Esophagus squamous epithelium (tissue), 5 donors: Measurements from ENCODE around the gene ARHGAP45. TPM values are rescaled to one million over a fixed set of nuclear protein-coding genes. Genes with fewer than 3 reads are reported as not detected.
"Not testable (repeated sequence)": the region's sequence is repeated elsewhere in the genome, so short reads cannot be mapped to it uniquely, and the experiment has no call there.

Experiments
- DNase-seq: peaks from one replicate; lab custom pipeline; 2025; lab: John Stamatoyannopoulos, UW
- H3K27ac ChIP-seq, 4 donors: fragments of 200-600 bp; sonication (generic); one replicate each; pipeline ENCODE4 v1.5.1; 2016 to 2019; ENCODE audit warnings: mild to moderate bottlenecking in 1 of 4
- H3K27me3 ChIP-seq, 4 donors: fragments of 200-600 bp; sonication (generic); 1 replicate in 3 of 4; 2 replicates in 1 of 4; pipeline versions ENCODE4 v1.5.1 to v1.6.0; 2017 to 2021; ENCODE audit warnings: antibody characterized with exemption in 1 of 4
- H3K36me3 ChIP-seq, 3 donors: fragments of 200-600 bp; sonication (generic); one replicate each; pipeline ENCODE4 v1.5.1; 2016 to 2019
- H3K4me1 ChIP-seq, 3 donors: fragments of 200-600 bp; sonication (generic); one replicate each; pipeline ENCODE4 v1.5.1; 2017 to 2019
- H3K4me3 ChIP-seq, 4 donors: fragments of 200-600 bp; sonication (generic); 1 replicate in 3 of 4; 2 replicates in 1 of 4; pipeline ENCODE4 v1.5.1; 2016 to 2019; ENCODE audit warnings: mild to moderate bottlenecking in 2 of 4, moderate library complexity in 1 of 4
- H3K9me3 ChIP-seq, 3 donors: fragments of 200-600 bp; sonication (generic); one replicate each; pipeline ENCODE4 v1.5.1; 2016 to 2019
- CTCF ChIP-seq, 6 experiments: fragments of 450-650 bp in 4 of 6; fragments of 200-600 bp in 2 of 6; sonication (generic) in 2 of 6; IDR thresholded peaks; one replicate each; pipeline ENCODE4 v1.5.1; 2016 to 2019; ENCODE audit warnings: antibody characterized with exemption in 6 of 6, mild to moderate bottlenecking in 4 of 6, moderate library complexity in 4 of 6
- POLR2A ChIP-seq, 4 donors: fragments of 450-650 bp; IDR thresholded peaks; one replicate each; pipeline ENCODE4 v1.6.1; 2017; ENCODE audit warnings: antibody characterized with exemption in 4 of 4, mild to moderate bottlenecking in 4 of 4, moderate library complexity in 3 of 4
- WGBS, 2 donors: methylation state at CpG; one replicate each; pipeline ENCODE4 v1.1.5; 2018; 5-methylcytosine and 5-hydroxymethylcytosine counted together
- intact Hi-C: fragments of 100-400 bp; cut with DNase I; formaldehyde crosslinking; loops from one replicate; pipeline ENCODE4 v1.15.0; 2022
- total RNA-seq, 4 donors: library from RNA; depleted of rRNA; stranded (reverse); fragments of >200 nt; gene quantifications; one replicate each; pipeline ENCODE4 v1.1.0, GENCODE V29; 2016
- donor health status: DM: yes; HTN: yes; CAD: no.

Gene ARHGAP45
- total RNA-seq, 4 donors from 2014 or later, result 8.2 to 39.3 (median 12.5) TPM

- TF ChIP-seq CTCF (IDR thresholded peaks at IDR 0.05) (no peak), POLR2A (IDR thresholded peaks at IDR 0.05) (no peak)
- peaks cover 55 to 76% (median 66%) of the 10 kb centered on the region in 3 donors for H3K4me1 ChIP-seq
- intact Hi-C loops, result no loop called here
- no peaks in the 10 kb centered on the region for H3K9me3 ChIP-seq
- peak overlapping the region; percentile 52 to 97 (median 94) for H3K27ac ChIP-seq
- no peaks in the 10 kb centered on the region for H3K27me3 ChIP-seq
- no peak for DNase-seq
- no CpG with 5 or more reads among the region's 18 CpGs for WGBS, 2 donors
- peaks cover 0 to 8% (median 0%) of the 10 kb centered on the region in 3 donors for H3K36me3 ChIP-seq
- H3K4me3 ChIP-seq, result peak overlapping the region; percentile 86 to 95 (median 94)
Measured at GRCh38 chr19:1019616-1019961, 47.4 kb upstream of the ARHGAP45 start.

- no peaks in the 10 kb centered on the region for H3K9me3 ChIP-seq
- H3K4me1 ChIP-seq, result peaks cover 49 to 70% (median 60%) of the 10 kb centered on the region in 3 donors
- intact Hi-C loops, result loop anchor here (5.0 kb wide), 1 partner anchor 82 kb away; the partner anchor contains the start of gene GPX4
- no peaks in the 10 kb centered on the region for H3K27me3 ChIP-seq
- DNase-seq, result no peak
- peak overlapping the region; percentile 86 to 95 (median 94) for H3K4me3 ChIP-seq
- peaks cover 0 to 2% (median 0%) of the 10 kb centered on the region in 3 donors for H3K36me3 ChIP-seq
- 0 to 1% methylated on average over 5 to 15 of the region's 60 CpGs for WGBS, 2 donors
- H3K27ac ChIP-seq, result peak overlapping the region; percentile 91 to 97 (median 96)
- TF ChIP-seq POLR2A (IDR thresholded peaks at IDR 0.05) (no peak), CTCF (IDR thresholded peaks at IDR 0.05) (no peak)
Measured at GRCh38 chr19:1019980-1020867, 46.7 kb upstream of the ARHGAP45 start.

- Histone ChIP-seq H3K4me3 (peak within 1 kb of the TSS; percentile 86 to 95 (median 94)), H3K27me3 (no peaks in the 10 kb centered on the region), H3K9me3 (no peaks in the 10 kb centered on the region), H3K36me3 (no peaks in the 10 kb centered on the region), H3K4me1 (peaks cover 42 to 69% (median 57%) of the 10 kb centered on the region in 3 donors), H3K27ac (peak within 1 kb of the TSS; percentile 91 to 97 (median 96))
- intact Hi-C loops, result loop anchor here (5.0 kb wide), 1 partner anchor 81 kb away; the partner anchor contains the start of gene GPX4
- WGBS, 2 donors, result 0 to 2% methylated on average over 5 to 13 of the region's 68 CpGs
- TF ChIP-seq POLR2A (IDR thresholded peaks at IDR 0.05) (peak in 3 of 4 donors; percentile 67 to 85 (median 77)), CTCF (IDR thresholded peaks at IDR 0.05) (peak in 1 of 6 experiments; percentile 8)
- peak; percentile 85 for DNase-seq
Measured at GRCh38 chr19:1020868-1021425, 46.0 kb upstream of the ARHGAP45 start, which contains the start of gene TMEM259. TMEM259 (minus strand) TSS chr19:1021123; CDS start chr19:1020996, 127 bp downstream.

GRCh38 chr19:1023883-1024188 is 43.1 kb upstream of the ARHGAP45 start:
- not testable (repeated sequence) for H3K9me3 ChIP-seq, DNase-seq, H3K27me3 ChIP-seq, H3K4me3 ChIP-seq, H3K36me3 ChIP-seq
- WGBS, 2 donors, result 75 to 78% methylated on average over 5 of the region's 5 CpGs
- Histone ChIP-seq H3K4me1 (peaks cover 25 to 66% (median 37%) of the 10 kb centered on the region in 3 donors), H3K27ac (peak overlapping the region in 1 of 4 donors; percentile 97)
- intact Hi-C loops, result loop anchor here (5.0 kb wide), 1 partner anchor 78 kb away; the partner anchor contains the start of gene GPX4

GRCh38 chr19:1025080-1025479 is 41.9 kb upstream of the ARHGAP45 start:
- H3K36me3 ChIP-seq, intact Hi-C loops, H3K4me3 ChIP-seq, DNase-seq, H3K9me3 ChIP-seq, H3K27me3 ChIP-seq: not testable (repeated sequence)
- H3K4me1 ChIP-seq, result peaks cover 18 to 66% (median 32%) of the 10 kb centered on the region in 3 donors
- H3K27ac ChIP-seq, result peak overlapping the region in 2 of 4 donors; percentile 98 to 99
- 72 to 88% methylated on average over 6 of the region's 6 CpGs for WGBS, 2 donors
